ENCODE measurements around the gene PCLO. TPM values are rescaled to one million over a fixed set of nuclear protein-coding genes. Genes with fewer than 3 reads are reported as not detected.

PCLO gene
- total RNA-seq, 1 donor from 2014 or later = 10.8 TPM

- intact Hi-C loops (cut with DNase I) = no loop called here
Measured at GRCh38 chr7:82945480-82945879, 217.2 kb downstream of the PCLO start.

GRCh38 chr7:82945056-82945455 is 217.6 kb downstream of the PCLO start:
- intact Hi-C loops (cut with DNase I) = no loop called here
- TF ChIP-seq POLR2AphosphoS5 (IDR thresholded peaks at IDR 0.05; ENCODE audit: insufficient read depth in 1 of 2, low read depth in 1 of 2) (no peak), CTCF (IDR thresholded peaks at IDR 0.05) (no peak), POLR2A (IDR thresholded peaks at IDR 0.05) (no peak)
- Histone ChIP-seq H3K9me3 (no peaks in the 10 kb centered on the region), H3K4me1 (no peaks in the 10 kb centered on the region), H3K4me3 (no peak overlapping the region), H3K36me3 (no peaks in the 10 kb centered on the region), H3K27me3 (no peaks in the 10 kb centered on the region), H3K27ac (no peak overlapping the region)
- DNase-seq (ENCODE audit: extremely low spot score in 2 of 2) = no peak

More at GRCh38 chr7:82945480-82945879, 217.2 kb downstream of the PCLO start:
- Histone ChIP-seq H3K9me3 (no peaks in the 10 kb centered on the region), H3K36me3 (no peaks in the 10 kb centered on the region), H3K27ac (no peak overlapping the region), H3K4me1 (no peaks in the 10 kb centered on the region), H3K27me3 (no peaks in the 10 kb centered on the region), H3K4me3 (no peak overlapping the region)
- TF ChIP-seq POLR2A (IDR thresholded peaks at IDR 0.05) (no peak), POLR2AphosphoS5 (IDR thresholded peaks at IDR 0.05; ENCODE audit: insufficient read depth in 1 of 2, low read depth in 1 of 2) (no peak), CTCF (IDR thresholded peaks at IDR 0.05) (no peak)
- no peak for DNase-seq (ENCODE audit: extremely low spot score in 2 of 2)

GRCh38 chr7:82932516-82932915 is 230.2 kb downstream of the PCLO start:
- no peak for TF ChIP-seq POLR2AphosphoS5 (IDR thresholded peaks at IDR 0.05; ENCODE audit: insufficient read depth in 1 of 2, low read depth in 1 of 2)
- TF ChIP-seq POLR2A (IDR thresholded peaks at IDR 0.05) = no peak
- TF ChIP-seq CTCF (IDR thresholded peaks at IDR 0.05) = no peak
- no peak for DNase-seq (ENCODE audit: extremely low spot score in 2 of 2)
- no peak overlapping the region for H3K4me3 ChIP-seq
- no peaks in the 10 kb centered on the region for H3K27me3 ChIP-seq
- H3K4me1 ChIP-seq = no peaks in the 10 kb centered on the region
- intact Hi-C loops (cut with DNase I) = no loop called here
- H3K9me3 ChIP-seq = no peaks in the 10 kb centered on the region
- no peak overlapping the region for H3K27ac ChIP-seq
- no peaks in the 10 kb centered on the region for H3K36me3 ChIP-seq

GRCh38 chr7:82926477-82926876 is 236.2 kb downstream of the PCLO start:
- Histone ChIP-seq H3K4me3 (no peak overlapping the region), H3K27ac (no peak overlapping the region), H3K9me3 (no peaks in the 10 kb centered on the region), H3K36me3 (no peaks in the 10 kb centered on the region), H3K4me1 (no peaks in the 10 kb centered on the region), H3K27me3 (no peaks in the 10 kb centered on the region)
- no peak for TF ChIP-seq POLR2AphosphoS5 (IDR thresholded peaks at IDR 0.05; ENCODE audit: insufficient read depth in 1 of 2, low read depth in 1 of 2)
- no peak for TF ChIP-seq CTCF (IDR thresholded peaks at IDR 0.05)
- no peak for TF ChIP-seq POLR2A (IDR thresholded peaks at IDR 0.05)
- intact Hi-C loops (cut with DNase I) = no loop called here
- no peak for DNase-seq (ENCODE audit: extremely low spot score in 2 of 2)

GRCh38 chr7:82925331-82925730 is 237.4 kb downstream of the PCLO start:
- Histone ChIP-seq H3K27ac (no peak overlapping the region), H3K4me3 (no peak overlapping the region), H3K36me3 (no peaks in the 10 kb centered on the region), H3K27me3 (no peaks in the 10 kb centered on the region), H3K4me1 (no peaks in the 10 kb centered on the region), H3K9me3 (no peaks in the 10 kb centered on the region)
- no peak for DNase-seq (ENCODE audit: extremely low spot score in 2 of 2)
- TF ChIP-seq POLR2AphosphoS5 (IDR thresholded peaks at IDR 0.05; ENCODE audit: insufficient read depth in 1 of 2, low read depth in 1 of 2) (no peak), CTCF (IDR thresholded peaks at IDR 0.05) (no peak), POLR2A (IDR thresholded peaks at IDR 0.05) (no peak)
- intact Hi-C loops (cut with DNase I) = no loop called here

Data from vagina (tissue), 2 donors.